ENCODE measurements around the gene PTPRN2.
"Not testable (repeated sequence)": the region's sequence is repeated elsewhere in the genome, so short reads cannot be mapped to it uniquely, and the experiment has no call there.

Gene PTPRN2

DNA sequence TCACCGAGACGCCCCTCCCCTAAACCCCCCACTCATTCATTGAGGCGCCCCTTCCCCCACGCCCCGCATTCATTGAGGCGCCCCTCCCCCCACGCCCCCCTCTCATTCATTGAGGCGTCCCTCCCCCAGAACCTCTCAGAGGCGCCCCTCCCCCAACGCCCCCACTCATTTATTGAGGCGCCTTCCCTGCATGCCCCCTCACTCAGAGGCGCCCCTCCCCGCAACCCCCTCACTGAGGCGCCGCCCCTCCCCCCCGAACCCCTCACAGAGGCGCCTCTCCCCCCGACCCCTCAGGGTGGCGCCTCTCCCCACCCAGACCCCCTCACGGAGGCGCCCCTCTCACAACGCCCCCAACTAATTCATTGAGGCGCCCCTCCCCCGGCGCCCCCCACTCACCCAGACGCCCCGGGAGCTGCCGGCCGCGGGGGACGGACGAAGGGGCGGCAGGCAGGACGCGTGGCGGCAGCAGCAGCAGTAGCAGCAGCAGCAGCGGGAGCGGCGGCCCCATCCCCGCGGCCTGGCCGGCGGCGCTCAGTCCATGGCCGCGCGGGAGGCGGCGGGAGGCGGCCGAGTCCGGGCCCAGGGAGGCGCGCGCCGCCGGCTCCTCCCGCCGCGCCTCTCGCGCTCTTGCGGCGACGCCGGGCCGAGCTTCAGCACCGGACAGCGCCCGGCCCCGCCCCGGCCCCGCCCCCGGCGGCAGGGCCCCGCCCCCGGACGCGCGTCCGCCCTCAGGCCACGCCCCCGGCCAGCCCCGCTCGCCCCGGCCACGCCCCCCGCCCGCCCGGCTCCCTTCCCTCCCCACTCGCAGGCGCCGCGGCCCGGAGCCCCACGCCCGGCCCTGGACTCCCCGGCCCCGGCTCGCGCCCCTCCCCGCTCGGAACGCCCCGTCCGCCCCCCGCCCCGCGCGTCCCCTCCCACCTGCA lies at the start of gene PTPRN2:
Gene PTPRN2, minus strand, starts transcription at position 662 of the 923 bp plus-strand sequence.
- no peak for DNase-seq

DNA sequence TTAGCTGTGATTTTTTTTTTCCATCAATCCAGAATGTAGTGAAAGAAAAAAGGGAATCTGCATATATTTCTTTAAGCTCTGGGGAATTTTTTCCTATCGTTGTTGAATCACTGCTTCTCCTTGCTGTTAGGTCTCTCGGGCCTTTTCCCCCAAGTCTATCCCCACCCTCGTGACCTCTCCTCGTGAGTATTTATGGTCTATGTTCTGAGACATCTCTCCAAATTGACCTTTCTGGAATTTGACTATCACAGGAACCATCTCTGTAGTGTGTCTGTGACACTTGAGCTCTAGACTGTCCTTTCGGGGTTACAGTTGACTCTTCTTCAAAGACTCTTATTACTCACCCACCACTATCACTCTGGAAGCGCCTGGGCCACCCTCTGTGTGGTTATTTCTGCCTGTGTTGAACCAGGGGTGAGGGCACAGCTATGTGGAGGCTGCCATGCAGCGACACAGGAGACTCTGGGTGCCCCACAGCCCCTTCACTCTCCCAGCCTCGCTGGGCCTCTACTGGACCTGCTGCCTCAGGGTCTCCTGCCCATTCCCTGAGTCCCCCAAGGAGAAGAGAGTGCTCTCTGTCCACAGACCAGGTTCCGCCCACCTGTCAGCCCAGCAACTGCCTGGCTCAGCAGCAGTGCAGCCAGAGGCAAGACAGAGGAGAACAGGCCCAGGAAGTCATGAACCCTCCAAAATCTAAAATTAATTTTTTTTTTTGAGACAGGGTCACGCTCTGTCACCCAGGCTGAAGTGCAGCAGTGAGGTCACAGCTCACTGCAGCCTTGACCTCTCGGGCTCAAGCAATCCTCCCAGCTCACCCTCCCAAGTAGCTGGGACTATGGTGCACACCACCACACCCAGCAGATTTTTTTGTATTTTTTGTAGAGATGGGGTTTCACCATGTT lies 45.7 kb upstream of the PTPRN2 start:
- DNase-seq, result no peak

- DNase-seq, result no peak
These were observed 44.1 kb upstream of the PTPRN2 start for GRCh38 chr7:158631574-158632195.

- not testable (repeated sequence) for DNase-seq
These were observed 38.7 kb upstream of the PTPRN2 start for GRCh38 chr7:158626289-158626688.

DNA sequence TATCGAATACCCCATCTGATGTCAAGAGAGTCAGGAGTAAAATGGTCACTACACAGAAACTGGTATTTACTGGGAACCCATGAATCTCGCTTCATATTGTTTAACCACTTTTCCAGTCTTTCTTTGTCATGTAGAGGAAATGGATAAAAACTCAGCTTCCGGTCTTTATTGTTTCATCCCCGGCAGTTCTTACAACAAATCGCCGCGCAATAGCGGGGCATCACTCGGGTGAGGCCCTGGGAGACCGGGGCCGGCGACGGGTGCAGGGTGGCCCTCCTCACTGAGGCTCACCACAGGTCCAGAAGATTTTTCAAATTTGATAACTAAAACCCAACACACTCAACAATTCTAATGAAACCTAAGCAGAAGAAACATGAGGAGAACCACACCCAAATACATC lies 35.6 kb upstream of the PTPRN2 start:
- no peak for DNase-seq

GRCh38 chr7:158620839-158621441 lies 33.3 kb upstream of the PTPRN2 start:
- no peak for DNase-seq

- DNase-seq, result no peak
These were observed 32.8 kb upstream of the PTPRN2 start for GRCh38 chr7:158620418-158620817.

DNA sequence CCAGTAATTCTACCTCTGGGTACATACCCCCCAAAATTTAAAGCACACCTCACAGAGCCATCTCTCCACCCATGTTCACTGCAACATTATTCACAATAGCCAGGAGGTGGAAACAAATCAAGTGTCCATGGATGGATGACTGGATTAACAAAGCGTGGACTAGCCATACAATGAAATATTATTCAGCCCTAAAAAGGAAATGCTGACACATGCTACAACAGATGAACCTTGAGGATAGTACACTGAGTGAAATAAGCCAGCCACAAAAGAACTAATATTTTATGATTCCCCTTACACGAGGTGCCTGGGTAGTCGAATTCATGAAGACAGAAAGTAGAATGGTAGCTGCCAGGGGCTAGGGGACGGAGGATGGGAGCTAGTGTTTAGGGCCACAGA lies 31.1 kb upstream of the PTPRN2 start:
- no peak for DNase-seq

GRCh38 chr7:158617737-158618128 lies 30.1 kb upstream of the PTPRN2 start:
- no peak for DNase-seq

GRCh38 chr7:158616050-158616449 lies 28.4 kb upstream of the PTPRN2 start:
- DNase-seq, result no peak

DNA sequence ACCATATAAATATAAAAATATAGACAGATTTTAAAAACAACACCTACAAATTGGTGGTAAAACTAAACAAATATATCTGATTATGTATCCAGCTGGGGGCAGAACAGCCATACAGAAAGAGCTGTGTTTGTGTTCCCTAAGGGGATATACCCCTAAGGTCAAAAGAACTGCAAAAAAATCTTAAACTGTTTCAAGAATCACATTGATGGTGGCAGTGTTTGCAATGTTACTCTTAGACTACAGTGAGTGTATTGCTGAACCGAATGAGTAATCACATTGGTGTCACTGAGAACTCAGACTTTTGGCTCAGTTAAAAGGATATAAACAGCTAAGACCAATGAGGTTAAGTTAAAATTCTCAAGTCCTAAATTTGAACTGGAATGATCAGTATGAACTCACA lies 27.1 kb upstream of the PTPRN2 start:
- no peak for DNase-seq

GRCh38 chr7:158613481-158613880 lies 25.9 kb upstream of the PTPRN2 start:
- DNase-seq, result no peak

- no peak for DNase-seq
These were observed 24.9 kb upstream of the PTPRN2 start for GRCh38 chr7:158612546-158612945.

GRCh38 chr7:158611541-158611940 lies 23.9 kb upstream of the PTPRN2 start:
- DNase-seq, result no peak

- no peak for DNase-seq
These were observed 21.8 kb upstream of the PTPRN2 start for GRCh38 chr7:158609313-158609974.

GRCh38 chr7:158607563-158607962 lies 19.9 kb upstream of the PTPRN2 start:
- DNase-seq, result no peak

DNA sequence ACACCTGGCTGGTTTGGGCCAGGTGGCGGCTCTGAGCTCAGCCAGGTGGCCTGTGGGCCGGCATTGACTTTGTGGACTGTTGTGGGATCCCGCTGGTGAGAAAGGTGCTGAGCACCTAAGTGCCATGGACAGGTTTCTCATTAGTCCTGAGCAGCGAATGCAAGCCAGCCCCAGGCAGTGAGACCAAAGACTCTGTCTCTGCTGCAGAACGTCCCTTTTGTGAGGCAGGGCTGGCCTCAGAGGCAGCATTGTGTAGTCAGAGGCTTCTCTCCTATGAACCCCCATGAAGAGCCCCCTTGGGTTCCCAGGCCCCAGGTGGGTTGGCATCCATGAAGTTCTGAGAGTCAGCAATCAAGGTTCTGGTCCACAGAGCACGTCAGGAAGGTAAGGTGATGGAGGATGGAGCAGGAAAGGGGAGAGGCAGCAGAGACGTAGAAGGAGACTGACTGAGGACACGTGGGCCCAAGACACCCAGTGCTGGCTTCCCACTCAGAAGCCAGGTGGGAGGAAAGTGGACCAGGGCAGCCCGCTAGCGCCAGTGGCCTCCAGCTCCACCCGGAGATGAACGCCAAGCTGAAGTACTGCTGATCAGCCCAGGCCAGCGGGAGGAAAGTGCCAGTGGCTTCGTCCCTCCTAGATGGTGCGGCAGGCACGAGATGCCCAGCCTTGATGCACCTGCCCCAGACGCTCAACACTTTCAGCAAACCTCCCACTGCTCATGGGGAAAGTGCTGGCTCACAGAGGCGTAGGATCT lies 19.2 kb upstream of the PTPRN2 start:
- no peak for DNase-seq

GRCh38 chr7:158606129-158606528 lies 18.5 kb upstream of the PTPRN2 start:
- DNase-seq, result no peak

DNA sequence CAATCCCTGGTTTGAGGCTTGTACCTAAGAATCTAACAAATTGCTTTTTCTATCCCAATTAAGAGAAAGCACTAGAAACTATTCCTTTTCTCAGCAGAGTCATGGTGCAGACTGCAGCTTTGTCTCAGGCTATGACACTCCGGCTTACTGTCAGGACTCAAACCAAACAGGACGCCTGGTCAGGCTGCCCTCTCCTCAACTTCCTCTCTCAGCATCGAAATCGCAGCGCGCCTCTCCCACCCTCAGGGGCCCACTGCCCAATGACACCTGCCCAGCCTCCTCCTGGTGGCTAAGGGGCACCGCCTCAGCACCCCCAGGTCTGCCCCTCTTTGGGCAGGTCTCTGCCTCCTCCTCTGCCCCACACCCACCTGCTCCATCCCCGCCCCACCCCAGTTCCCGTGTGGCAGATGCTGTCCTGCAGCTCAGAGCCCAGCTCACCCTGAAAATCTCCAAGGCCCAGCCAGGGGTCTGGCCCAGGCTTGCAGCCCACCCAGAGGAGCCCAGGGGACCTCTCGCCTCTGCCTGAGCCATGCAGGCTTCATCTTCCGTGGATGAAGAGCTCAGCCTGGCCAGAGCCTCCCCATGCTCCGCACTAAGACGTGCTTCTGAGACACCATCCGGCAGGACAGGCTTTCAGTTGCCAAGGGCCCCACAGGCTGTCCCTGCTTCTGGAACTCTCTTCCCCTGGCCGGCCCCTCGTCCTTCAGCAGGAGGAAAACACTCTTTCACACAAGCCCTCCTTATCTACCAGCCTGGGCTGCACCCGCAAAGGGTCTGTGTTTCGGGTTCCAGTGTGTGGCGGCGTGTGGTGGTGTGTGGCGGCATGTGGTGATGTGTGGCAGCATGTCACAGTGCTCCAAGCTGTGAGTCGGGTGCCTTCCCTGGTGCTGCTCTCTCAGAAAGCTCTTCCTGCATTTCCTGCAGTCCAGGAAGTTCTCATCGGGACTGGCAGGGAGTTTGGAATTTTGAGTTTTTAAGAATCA lies 16.4 kb upstream of the PTPRN2 start:
- no peak for DNase-seq
